HG03066 (cell line): Measurements from ENCODE around the gene CAMKK1.
"Not testable (repeated sequence)": the region's sequence is repeated elsewhere in the genome, so short reads cannot be mapped to it uniquely, and the experiment has no call there.

Experiments used
- ATAC-seq: cut with Tn5 transposase; IDR thresholded peaks from one replicate; pipeline ENCODE4 v1.9.1; 2021; ENCODE audit warnings: low read depth; ENCODE audit not compliant: unreplicated experiment

Gene CAMKK1

DNA sequence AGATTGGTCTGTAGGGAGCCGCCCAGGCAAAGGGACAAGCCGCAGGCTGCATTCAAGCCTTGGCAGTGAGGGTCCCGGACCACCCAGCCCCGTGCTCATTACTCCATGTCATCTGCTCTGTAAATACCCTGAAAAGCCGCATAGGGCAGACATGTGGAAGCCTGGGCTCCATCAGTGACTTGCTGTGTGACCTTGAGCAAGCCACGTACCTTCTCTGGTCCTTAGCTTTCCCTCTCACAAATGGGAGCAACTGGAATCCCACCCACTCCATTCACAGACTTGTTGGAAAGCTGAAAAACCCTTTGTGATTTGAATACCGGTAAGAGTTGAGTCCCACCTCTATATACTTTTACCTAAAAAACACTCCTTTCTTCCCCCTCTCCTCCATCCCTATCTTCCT, 11.9 kb downstream of the CAMKK1 start:
- no peak for ATAC-seq

DNA sequence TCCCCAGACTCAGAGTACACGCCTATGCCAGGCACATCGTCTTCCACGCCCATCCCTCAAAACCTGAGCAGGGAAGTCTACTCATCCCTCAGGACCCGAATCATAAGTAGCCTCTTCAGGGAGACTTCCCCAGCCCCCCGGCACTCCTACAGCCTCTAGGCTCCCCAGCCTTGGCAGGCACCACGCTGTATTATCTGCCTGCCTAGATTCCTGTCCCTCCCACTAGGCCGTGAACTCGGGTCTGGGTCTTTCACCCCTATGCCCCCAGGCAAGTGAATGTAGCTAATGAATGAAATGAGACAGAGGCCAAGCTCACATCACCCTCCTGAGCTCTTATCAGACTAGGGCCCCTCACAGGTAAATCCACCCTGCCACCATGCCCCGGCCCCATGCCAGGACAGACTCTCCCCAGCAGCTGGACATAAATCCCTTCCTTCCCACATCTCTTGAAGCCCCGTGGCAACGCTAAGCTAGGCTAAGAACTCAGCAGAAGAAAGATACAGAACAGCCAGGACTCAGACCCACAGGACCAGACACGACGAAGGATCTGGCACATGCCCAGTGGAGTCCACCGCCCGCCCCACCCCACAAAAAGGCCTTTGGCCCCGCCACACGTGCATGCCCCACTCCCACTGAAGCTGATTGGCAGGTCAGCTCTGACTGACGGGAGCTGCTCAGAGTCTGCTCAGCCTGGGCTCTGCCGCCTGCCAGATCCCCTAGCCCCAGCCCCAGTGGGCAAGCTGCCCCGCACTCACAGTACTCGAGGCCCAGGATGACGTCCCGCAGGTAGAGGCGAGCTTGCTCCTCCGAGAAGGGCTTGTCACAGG, 13.0 kb downstream of the CAMKK1 start:
- ATAC-seq: no peak

DNA sequence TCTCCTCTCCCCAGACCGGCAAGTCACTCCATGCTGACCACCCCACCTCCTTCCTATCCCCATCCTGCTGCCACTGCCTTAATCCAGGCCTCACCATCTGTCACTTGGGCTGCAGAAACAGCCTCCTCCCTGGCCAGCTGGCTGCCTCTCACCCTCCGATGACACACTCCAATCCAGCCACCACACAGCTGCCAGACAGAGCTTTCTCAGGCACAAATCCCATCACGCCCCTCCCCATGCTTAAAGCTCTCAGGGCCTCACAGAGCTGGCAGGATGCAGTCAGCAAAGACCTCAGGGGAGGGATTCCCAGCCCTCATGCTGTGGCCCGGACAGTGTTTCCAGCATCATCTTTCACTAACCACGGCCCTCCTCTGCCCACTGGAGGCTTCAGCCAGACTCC, 13.7 kb downstream of the CAMKK1 start:
- no peak for ATAC-seq

DNA sequence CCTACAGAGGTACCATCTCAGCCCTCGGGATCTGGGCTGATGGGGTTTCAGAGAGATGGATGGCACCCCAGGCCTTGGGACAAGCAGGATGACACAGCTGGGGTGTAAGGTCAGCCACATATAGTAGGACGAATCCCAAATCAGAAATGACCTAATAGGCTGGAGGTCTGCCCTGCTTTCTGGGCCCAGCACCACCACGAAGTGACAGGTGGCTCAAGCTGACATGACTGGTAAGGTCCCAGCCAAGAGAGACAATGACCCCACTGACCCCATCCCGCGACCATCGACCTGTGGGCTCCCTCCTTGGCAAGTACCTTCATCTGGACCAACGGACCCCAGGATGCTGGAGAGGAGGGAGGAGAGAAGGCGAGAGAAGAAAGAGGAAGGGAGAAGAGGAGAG, 15.6 kb downstream of the CAMKK1 start:
- ATAC-seq: no peak

DNA sequence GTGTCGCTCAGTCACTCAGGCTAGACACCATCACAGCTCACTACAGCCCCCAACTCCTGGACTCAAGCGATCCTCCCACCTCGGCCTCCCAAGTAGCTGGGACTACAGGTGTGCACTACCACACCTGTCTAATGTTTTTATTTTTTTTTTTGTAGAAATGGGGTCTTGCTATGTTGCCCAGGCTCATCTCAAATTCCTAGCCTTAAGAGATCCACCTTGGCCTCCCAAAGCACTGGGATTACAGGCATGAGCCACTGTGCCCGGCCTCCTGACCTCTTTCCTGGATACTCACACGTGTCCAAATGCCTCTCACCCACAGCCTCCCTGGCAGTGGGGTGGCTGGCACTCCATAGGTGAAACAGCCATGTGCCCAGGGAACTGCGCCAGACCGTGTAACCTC, 17.5 kb downstream of the CAMKK1 start:
- no peak for ATAC-seq

DNA sequence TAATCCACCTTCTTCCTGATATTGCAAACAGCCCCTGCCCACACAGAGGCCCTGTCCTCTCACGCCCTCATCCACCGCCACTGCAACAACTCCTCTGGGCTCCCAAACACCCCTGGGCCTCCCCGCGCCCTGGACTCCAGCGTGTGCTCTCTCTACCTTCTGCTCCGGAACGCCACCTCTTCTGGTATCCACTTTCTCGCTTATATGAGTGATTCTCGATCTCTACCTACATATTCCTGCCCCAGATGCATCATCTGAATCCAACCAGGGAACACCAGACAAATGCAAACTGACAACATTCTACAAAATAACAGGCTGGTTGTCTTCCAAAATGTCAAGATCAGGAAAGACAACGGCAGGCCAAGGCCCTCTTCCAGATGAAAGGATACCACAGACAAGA, 19.0 kb downstream of the CAMKK1 start:
- ATAC-seq: no peak

DNA sequence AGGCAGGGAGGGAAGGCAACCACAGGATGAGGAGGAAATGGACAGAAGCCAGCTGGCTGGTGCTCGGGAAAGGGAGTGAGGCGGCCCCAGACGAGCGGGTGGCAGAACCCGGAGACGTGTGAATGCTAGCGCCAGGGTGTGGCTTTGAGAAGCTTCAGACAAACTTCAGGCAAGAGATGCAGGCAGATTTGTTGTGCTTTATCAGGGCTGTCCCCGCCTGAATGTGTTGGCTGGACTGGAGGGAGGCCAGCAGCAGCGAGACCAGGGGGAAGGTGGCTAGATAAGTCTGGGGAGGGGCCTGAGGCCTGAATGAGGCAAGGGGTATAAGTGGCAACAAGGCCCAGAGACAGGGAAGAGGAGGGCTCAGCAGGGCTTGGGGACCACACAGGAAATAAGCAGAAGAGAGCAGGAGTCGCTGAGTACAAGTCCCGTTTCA, 22.0 kb downstream of the CAMKK1 start:
- no peak for ATAC-seq

DNA sequence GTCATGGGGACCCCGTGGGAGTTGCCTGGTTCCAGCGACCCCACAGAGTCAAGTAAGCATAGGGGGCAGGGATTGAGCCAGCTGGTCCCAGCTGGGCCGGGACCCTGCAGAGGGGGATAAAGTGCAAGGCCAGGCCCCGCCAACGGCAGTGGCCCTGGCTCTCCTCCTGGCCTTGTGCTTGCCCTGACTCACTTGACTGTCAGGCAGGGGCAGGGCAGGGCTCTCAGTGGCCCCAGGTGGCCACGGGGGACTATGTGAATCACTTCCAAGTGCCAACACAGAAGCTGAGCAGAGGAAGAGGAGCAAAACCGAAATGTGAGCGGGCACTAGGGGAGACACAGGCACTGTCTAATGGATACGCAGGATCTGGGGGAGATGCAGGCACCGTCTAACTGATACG, 25.2 kb downstream of the CAMKK1 start:
- ATAC-seq: no peak

DNA sequence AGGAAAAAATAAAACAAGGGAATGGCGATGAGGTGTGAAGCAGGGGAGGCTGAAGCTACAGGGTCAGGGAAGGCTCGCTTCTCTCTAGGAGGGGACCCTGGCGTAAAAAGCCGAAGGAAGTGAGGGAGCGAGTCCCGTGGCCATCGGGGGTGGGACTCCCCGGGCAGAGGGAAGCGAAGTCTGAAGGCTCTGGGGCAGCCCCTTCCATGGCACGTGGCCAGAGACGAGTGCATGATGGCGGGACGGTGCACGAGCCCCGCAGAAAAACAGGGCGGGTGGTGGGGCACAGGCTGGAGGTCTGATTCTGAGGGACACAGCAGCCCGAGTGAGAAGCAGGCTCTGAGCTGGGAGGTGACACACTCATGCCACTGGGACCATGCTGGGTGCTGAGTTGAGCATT, 25.7 kb downstream of the CAMKK1 start:
- ATAC-seq: no peak

DNA sequence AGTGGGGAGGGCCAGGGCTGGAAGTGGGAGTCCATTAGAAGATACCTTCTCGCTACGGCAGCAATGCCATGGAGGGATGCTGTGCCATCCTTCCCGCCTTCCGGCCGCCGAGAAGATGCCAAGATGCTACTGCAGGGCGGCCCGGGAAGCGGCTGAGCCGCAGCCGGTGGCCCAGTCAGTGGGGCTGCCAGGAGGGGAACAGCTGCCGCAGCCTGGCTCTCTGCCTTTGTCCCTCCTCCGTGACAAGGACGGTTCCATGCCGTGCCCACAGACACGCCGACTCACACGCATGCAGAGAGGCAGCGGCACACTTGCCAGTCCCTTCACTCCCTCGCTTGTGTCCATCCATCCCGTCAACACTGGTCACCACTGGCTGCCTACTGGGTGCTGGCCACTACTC, 26.6 kb downstream of the CAMKK1 start:
- no peak for ATAC-seq

DNA sequence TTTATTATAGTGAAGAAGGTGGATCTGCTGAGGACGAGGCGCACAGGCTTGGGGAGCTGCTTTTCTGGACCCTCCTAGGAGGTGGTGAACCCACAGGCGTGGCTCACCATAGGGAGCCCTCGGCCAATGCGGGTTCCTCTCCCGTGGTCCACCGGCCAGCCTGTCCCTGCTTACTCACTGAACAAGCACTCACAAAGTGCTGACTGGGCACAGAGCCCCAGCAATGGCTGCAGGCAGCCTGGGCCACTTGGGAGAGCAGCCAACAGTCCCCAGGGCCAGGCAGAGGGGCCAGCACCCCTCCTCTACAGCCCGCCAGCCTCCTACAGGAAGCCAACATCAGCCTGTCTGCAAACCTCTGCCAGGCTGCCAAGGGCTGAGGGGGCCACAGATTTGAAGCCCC, 27.7 kb downstream of the CAMKK1 start:
- ATAC-seq: no peak

DNA sequence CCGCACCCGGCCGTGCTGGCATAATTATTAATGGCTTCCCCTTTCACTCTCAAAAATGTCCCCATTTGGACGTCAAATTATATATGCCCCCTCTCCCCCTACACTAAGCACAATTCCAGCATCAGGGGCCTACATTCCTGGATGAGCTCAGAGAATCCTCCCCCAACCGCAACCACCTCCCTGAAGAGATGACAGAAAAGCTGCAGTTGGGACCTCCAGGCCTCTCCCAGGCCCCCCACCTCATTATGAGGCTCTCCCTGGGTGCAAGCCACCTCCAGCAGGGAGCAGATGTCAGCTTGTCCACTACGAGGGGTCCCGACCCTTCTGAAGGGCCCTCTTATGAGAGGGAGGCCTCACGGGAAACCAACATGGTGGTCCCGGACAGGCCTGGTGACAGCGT, 28.3 kb downstream of the CAMKK1 start:
- ATAC-seq: no peak

DNA sequence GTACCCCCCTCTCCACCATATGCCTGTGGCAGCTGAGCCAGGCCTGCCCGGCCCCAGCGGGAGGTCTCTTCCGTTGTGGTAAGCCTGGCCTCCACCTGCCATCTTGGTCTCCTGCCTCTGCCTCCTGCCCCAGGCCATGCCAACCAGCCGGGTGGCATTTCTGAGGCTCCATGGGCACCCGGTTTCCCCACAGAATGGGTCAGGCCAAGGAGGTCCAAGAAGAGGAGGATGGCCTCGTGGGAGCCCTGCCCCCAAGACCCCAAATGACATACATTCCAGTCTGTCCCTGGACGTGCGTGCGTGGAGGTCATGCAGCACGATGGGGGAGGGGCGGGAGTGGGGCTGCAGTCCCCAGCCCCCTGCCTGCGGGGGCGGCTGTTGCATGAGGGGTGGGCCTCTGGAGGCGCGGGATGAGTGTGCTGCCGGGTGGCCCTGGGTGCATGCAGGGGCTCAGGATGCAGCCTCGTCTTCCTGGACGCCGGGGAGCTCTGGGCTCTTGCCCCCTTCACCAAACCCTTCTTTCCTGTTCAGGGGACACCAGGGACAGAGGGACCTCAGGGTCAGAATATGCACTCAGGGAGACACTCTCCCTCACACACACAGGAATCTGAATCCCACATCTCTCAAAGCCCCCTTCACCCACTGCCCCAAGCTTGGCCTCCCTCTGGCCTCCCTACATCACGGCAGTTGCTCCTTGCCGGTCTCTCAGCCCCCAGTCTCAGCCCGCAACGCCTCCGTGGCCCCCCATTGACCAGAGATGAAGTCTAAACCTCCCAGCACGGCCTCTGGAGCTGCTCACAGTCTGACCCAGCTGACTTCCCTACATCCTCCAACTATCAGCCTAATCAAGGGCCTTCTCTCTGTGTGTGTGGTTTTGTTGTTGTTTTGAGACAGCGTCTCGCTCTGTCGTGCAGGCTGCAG, 30.8 kb downstream of the CAMKK1 start:
- no peak for ATAC-seq

DNA sequence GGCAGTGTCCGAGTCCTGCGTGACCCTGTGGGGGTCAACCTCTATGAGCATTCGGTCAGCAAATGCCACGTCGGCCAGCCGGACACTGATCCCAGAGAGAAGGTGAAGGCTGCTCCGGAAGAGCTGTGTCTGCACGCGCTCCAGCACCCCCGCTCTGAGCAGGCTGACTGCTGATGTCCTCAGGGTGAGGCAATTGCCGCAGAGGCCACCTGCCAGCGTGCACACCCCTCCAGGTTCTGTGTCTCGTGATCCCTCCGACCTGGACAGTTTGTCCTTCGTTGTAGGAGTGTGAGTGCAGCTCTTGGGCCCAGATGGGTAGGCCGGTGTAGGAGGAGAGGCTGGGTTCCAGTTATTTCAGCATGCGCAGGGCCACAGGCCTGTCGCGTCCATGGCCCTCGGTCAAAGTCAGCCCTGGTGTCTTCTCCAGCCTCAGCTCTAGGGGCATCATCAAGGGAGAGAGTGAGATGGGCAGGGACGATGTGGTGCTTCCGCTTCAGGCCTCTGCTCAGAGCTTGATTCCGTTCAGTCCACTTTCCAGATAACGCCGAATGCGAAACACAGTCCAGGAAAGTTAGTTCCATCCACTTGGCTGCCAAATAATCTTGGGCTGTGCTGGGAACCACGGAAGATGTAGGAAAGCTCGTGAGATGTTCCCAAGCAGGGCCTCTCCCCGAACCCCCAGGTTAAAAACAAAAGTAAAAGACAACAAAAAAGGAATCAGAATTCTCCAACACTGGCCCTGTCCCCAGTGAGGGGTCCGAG, 31.7 kb downstream of the CAMKK1 start:
- ATAC-seq: no peak

DNA sequence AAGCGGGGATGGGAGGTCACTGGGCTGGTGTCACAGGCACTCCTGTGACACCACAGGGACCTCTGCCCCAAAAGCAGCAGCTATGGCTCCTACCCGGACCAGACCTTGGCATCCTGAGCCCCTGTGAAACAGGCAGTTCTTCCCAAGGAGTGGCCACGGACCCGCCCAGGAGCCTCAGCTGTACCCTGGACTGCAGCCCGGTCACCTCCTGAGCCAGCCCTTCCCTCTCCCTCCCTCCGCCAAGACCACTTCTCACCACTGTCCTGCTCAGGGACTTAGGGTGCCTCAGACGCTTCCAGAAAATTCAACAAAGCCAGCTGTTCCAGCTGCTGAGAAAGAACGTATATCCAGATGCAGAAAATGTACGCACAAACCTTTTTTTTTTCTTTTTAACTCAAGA, 32.9 kb downstream of the CAMKK1 start:
- ATAC-seq: no peak

DNA sequence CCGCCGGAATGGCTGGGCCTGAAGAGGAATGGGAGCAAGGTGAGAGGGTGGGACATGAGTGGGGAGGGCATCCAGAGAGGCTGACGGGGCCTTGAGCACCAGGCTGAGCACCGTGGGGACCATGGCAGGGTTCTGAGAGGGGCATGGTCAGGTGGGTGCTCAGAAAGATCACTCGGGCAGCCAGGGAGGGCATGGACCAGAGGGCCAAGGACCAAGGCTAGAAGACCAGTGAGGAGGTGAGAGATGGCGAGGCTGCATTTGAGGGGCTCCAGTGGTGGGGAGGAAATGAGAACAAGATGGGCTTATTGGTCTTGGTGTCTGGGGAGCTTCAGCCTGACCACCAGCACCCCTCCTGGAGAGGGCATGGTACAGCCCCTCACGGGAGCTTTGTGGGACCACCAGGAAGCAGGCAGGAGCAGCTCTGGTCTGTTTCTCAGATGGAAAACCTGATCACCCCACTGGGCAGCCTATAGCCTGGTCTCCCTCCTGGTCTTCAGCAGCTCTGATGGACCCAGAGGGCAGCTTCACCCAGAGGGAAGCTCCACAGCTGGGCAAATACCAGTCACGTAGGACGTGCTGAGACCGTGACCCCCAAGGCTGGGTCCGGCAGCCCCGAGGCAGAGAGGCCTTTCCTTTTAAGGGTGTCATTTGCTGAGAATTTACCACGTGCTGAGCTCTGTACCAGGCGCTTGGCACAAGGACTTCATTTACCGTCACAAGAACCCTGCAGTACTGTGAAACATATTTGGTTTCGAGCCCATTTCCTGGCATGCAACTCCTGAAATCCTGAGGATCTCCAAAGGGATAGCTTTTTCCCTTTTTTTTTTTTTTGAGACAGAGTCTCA, 35.4 kb downstream of the CAMKK1 start:
- ATAC-seq: no peak

DNA sequence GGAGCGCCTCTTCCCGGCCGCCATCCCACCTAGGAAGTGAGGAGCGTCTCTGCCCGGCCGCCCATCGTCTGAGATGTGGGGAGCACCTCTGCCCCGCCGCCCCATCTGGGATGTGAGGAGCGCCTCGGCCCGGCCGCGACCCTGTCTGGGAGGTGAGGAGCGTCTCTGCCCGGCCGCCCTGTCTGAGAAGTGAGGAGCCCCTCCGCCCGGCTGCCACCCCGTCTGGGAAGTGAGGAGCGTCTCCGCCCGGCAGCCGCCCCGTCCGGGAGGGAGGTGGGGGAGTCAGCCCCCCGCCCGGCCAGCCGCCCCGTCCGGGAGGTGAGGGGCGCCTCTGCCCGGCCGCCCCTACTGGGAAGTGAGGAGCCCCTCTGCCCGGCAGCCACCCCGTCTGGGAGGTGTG, 38.6 kb downstream of the CAMKK1 start:
- ATAC-seq: not testable (repeated sequence)

DNA sequence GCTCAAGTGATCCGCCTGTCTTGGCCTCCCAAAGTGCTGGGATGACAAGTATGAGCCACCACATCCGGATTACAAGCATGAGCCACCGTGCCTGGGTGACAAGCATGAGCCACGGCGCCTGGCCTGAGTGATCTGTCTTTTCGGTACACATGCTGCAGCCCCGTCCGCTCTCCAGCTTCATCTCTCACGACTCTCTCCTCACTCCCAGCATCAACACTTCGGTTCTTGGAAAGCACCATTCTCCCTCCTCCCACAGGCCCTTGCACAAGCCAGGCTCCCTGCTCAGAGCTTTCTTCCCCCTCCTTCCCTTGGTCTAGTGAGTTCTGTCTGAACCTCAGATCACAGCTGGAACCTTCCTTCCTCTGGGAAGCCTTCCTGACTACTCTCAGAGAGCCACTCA, 40.3 kb downstream of the CAMKK1 start:
- no peak for ATAC-seq

DNA sequence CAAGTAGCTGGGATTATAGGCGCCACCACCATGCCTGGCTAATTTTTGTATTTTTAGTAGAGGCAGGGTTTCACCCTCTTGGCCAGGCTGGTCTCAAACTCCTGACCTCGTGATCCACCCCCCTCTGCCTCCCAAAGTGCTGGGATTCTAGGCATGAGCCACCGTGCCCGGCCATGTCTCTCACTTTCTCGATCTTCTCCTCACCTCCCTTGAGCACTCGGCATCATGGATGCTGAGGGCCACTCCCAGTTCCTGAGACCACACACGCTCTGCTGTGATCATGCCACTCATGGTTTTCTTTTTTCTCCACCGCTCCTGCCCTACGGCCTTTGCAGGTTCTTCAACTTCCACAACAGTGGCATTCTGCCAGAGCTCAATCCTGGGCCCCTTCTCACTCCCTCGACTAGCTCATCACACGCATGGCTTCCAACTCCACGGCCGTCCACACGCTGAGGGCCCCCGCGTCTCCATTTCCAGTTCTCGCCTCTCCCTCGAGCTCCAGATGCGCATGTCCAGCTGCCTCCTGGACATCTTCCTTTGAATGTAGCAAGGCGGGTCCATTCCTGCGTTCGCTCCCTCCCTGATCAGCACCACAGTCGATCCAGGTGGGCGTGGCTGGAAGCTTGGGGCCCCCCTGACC, 41.3 kb downstream of the CAMKK1 start:
- ATAC-seq: no peak
